ENCODE data around the gene EYS.

- TF ChIP-seq CTCF (conservative IDR thresholded peaks at IDR 0.05), result no peak
- TF ChIP-seq ZFX (IDR thresholded peaks at IDR 0.05), result no peak
Measured at GRCh38 chr6:63795826-63796225, 1911.2 kb downstream of the EYS start.

Data from C4-2B (cell line).